GM21515 (cell line): ENCODE measurements around the gene NEIL3.
"Not testable (repeated sequence)": the region's sequence is repeated elsewhere in the genome, so short reads cannot be mapped to it uniquely, and the experiment has no call there.

Experiments used
- ATAC-seq: cut with Tn5 transposase; IDR thresholded peaks from one replicate; pipeline ENCODE4 v1.9.1; 2021; ENCODE audit not compliant: unreplicated experiment

Gene NEIL3

GRCh38 chr4:177301126-177301639 is 8.5 kb upstream of the NEIL3 start:
- ATAC-seq, result no peak

GRCh38 chr4:177302371-177303100 is 7.1 kb upstream of the NEIL3 start:
- no peak for ATAC-seq

- no peak for ATAC-seq
Observed at GRCh38 chr4:177304094-177304493, 5.6 kb upstream of the NEIL3 start.

- not testable (repeated sequence) for ATAC-seq
Observed at GRCh38 chr4:177304864-177305263, 4.8 kb upstream of the NEIL3 start.

GRCh38 chr4:177308125-177308524 is 1.5 kb upstream of the NEIL3 start:
- no peak for ATAC-seq

- peak; percentile 1 for ATAC-seq
Observed at GRCh38 chr4:177308847-177309521, 690 bp upstream of the NEIL3 start.

- no peak for ATAC-seq
Observed at GRCh38 chr4:177311589-177311988, 1.9 kb downstream of the NEIL3 start.

GRCh38 chr4:177313263-177313662 is 3.6 kb downstream of the NEIL3 start:
- ATAC-seq, result no peak

- ATAC-seq, result no peak
Observed at GRCh38 chr4:177315767-177316464, 6.2 kb downstream of the NEIL3 start.

- no peak for ATAC-seq
Observed at GRCh38 chr4:177320721-177321120, 11.0 kb downstream of the NEIL3 start.

- ATAC-seq, result no peak
Observed at GRCh38 chr4:177321647-177322046, 12.0 kb downstream of the NEIL3 start.

- ATAC-seq, result no peak
Observed at GRCh38 chr4:177322266-177322665, 12.6 kb downstream of the NEIL3 start.

- no peak for ATAC-seq
Observed at GRCh38 chr4:177322881-177323280, 13.2 kb downstream of the NEIL3 start.

- no peak for ATAC-seq
Observed at GRCh38 chr4:177323416-177323815, 13.7 kb downstream of the NEIL3 start.

- ATAC-seq, result no peak
Observed at GRCh38 chr4:177332119-177332518, 22.4 kb downstream of the NEIL3 start.

GRCh38 chr4:177339477-177340374 is 30.1 kb downstream of the NEIL3 start:
- ATAC-seq, result peak; percentile 95

GRCh38 chr4:177348348-177348747 is 38.7 kb downstream of the NEIL3 start:
- no peak for ATAC-seq

GRCh38 chr4:177349191-177349590 is 39.5 kb downstream of the NEIL3 start:
- no peak for ATAC-seq

- ATAC-seq, result no peak
Observed at GRCh38 chr4:177351622-177352244, 42.1 kb downstream of the NEIL3 start.

- ATAC-seq, result no peak
Observed at GRCh38 chr4:177356206-177356605, 46.5 kb downstream of the NEIL3 start.
